ENCODE data around the gene COL8A1.

COL8A1 gene

GRCh38 chr3:99776516-99777209 lies 138.3 kb downstream of the COL8A1 start:
- TF ChIP-seq CTCF (IDR thresholded peaks at IDR 0.05; ENCODE audit: low read depth, low read length) = no peak
- no peak overlapping the region for H3K4me3 ChIP-seq (ENCODE audit: low read depth, low read length)

- no peak for TF ChIP-seq CTCF (IDR thresholded peaks at IDR 0.05; ENCODE audit: low read depth, low read length)
- H3K4me3 ChIP-seq (ENCODE audit: low read depth, low read length) = no peak overlapping the region
These were observed 138.8 kb downstream of the COL8A1 start for GRCh38 chr3:99777210-99777549.

- no peak overlapping the region for H3K4me3 ChIP-seq (ENCODE audit: low read depth, low read length)
- TF ChIP-seq CTCF (IDR thresholded peaks at IDR 0.05; ENCODE audit: low read depth, low read length) = no peak
These were observed 139.3 kb downstream of the COL8A1 start for GRCh38 chr3:99777708-99778107.

- H3K4me3 ChIP-seq (ENCODE audit: low read depth, low read length) = no peak overlapping the region
- no peak for TF ChIP-seq CTCF (IDR thresholded peaks at IDR 0.05; ENCODE audit: low read depth, low read length)
These were observed 142.4 kb downstream of the COL8A1 start for GRCh38 chr3:99780749-99781148.

GRCh38 chr3:99781761-99782160 lies 143.4 kb downstream of the COL8A1 start:
- no peak overlapping the region for H3K4me3 ChIP-seq (ENCODE audit: low read depth, low read length)
- TF ChIP-seq CTCF (IDR thresholded peaks at IDR 0.05; ENCODE audit: low read depth, low read length) = no peak

GRCh38 chr3:99783011-99783573 lies 144.7 kb downstream of the COL8A1 start:
- TF ChIP-seq CTCF (IDR thresholded peaks at IDR 0.05; ENCODE audit: low read depth, low read length) = no peak

GRCh38 chr3:99789011-99789721 lies 150.8 kb downstream of the COL8A1 start:
- peak; percentile 66 for TF ChIP-seq CTCF (IDR thresholded peaks at IDR 0.05; ENCODE audit: low read depth, low read length)
- H3K4me3 ChIP-seq (ENCODE audit: low read depth, low read length) = no peak overlapping the region

More at GRCh38 chr3:99783011-99783573, 144.7 kb downstream of the COL8A1 start:
- no peak overlapping the region for H3K4me3 ChIP-seq (ENCODE audit: low read depth, low read length)

All from WI38 (cell line).